HG02938 (cell line): ENCODE data around the gene HIF1A.
"Not testable (repeated sequence)": the region's sequence is repeated elsewhere in the genome, so short reads cannot be mapped to it uniquely, and the experiment has no call there.

Source experiments
- ATAC-seq: cut with Tn5 transposase; IDR thresholded peaks from one replicate; pipeline ENCODE4 v1.9.1; 2021; ENCODE audit warnings: mild to moderate bottlenecking, moderate library complexity; ENCODE audit not compliant: unreplicated experiment

The HIF1A gene

GRCh38 chr14:61706096-61706690, 10.9 kb downstream of the HIF1A start:
- ATAC-seq: no peak

GRCh38 chr14:61707774-61708173, 12.5 kb downstream of the HIF1A start:
- ATAC-seq: not testable (repeated sequence)

DNA sequence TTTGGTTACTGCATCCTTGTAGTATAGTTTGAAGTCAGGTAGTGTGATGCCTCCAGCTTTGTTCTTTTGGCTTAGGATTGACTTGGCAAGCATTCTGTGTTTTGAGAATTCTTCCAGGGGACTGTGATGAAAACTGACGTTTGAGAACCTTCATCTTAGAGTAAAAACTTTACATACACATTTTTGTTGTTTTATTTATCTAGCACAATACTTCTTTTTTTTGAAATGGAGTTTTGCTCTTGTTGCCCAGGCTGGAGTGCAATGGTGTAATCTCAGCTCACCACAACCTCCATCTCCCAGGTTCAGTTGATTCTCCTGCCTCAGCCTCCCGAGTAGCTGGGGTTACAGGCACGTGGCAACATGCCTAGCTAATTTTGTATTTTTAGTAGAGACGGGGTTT, 13.4 kb downstream of the HIF1A start:
- not testable (repeated sequence) for ATAC-seq

DNA sequence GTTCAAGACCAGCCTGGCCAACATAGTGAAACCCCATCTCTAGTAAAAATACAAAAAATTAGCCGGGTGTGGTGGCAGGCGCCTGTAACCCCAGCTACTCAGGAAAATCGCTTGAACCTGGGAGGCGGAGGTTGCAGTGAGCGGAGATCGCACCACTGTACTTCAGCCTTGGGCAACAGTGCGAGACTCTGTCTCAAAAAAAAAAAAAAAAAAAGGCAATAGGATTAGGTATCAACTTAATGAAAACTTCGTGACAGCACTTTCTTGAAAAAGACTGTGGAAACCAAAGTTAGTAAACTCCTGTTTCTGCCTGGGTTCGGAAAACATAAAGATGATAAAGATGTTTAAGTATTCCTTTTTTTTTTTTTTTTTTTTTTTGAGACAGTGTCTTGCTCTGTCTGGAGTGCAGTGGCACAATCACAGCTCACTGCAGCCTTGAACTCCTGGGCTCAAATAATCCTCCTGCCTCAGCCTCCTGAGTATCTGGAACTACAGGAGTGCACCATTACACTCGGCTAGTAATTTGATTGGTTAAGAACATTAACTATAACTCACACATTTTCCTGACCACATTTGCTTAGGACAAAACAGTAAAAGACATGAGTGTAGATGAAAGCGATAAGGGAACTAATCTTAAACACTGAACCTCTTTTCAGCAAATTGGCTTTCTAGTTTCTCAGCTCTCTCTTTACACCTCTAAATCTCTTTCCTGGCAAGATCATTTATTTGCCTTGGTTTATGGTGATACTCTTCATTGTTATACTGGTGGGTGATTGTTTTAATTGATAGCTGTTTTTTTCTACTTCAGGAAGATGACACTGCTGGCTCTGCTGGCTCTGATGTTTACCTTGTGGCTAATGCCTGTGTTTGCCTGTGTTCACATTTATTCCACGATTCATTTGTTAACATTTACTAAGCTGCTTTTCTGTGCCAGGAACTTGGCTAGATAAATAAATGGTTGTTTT, 15.8 kb downstream of the HIF1A start:
- ATAC-seq: no peak

- ATAC-seq: no peak
These were observed 16.8 kb downstream of the HIF1A start for GRCh38 chr14:61712137-61712536.

DNA sequence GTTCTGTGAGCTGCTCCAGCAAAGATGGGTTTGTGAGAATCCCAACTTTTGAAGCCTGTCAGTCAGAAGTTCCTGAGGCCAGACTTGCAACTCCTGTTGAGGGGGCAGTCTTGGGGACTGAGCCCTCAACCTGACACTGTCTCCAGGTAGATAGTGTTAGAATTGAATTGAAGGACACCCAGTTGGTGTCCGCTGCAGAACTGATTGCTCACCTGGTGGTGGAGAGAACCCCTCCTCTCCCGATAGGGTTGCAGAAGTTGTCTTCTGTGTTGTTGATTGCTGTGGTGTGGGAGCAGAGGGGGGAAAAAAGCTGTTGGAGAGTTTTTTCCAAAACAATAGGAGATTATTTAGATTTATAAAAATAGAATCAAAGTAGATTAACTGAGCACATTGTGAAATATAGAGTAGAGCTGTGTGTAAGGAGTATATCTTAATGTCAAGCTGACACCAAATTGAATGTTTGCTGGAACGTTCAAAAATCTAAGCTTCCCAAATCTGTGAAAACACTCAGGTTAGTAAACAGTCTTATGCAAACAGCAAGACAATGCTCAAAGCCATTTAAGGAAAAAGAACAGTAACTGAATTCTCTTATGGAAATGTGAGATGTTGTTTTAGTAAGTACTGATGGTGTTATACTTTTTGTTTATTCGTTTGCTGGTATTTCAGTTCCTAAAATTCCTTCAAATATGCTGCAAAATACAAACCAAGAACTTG, 18.6 kb downstream of the HIF1A start:
- no peak for ATAC-seq

- no peak for ATAC-seq
These were observed 21.6 kb downstream of the HIF1A start for GRCh38 chr14:61716956-61717355.

DNA sequence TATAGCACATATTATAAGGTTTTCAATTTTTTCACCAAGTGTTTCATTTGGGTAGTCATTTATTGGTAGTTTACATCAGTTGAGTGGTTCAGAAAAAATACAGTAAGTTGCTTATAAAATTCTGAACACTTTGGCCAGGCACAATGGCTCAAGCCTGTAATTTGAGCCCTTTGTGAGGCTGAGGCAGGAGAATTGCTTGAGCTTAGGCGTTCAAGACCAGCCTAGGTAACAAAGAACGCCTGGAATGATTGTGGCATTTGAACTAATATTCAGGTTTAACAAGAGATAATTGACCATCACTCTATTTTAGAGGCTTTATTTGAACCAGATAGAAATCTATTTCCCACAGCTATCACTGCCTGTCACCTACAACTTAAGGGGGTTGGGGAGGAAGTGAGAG, 22.7 kb downstream of the HIF1A start:
- no peak for ATAC-seq

- no peak for ATAC-seq
These were observed 24.3 kb downstream of the HIF1A start for GRCh38 chr14:61719344-61720293.

- ATAC-seq: no peak
These were observed 25.0 kb downstream of the HIF1A start for GRCh38 chr14:61720294-61720661.

- ATAC-seq: no peak
These were observed 25.4 kb downstream of the HIF1A start for GRCh38 chr14:61720741-61721140.

DNA sequence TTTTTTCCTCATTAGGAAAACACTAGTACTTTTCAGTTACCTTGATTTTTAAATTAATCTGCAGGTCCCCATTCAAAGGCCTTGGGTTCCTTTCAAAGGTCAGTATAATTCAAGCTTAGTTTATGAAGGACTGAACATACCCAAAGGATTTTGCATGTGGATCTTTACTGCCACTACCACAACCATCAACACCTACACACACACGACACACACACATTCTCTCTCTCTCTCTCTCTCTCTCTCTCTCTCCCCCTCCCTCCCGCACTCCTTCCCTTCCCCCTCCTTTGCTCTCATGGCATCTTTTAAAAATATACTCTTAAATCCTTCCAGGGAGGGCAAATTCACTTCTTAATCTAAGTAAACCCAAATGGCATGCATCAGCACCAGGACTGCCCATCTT, 28.8 kb downstream of the HIF1A start:
- ATAC-seq: no peak

DNA sequence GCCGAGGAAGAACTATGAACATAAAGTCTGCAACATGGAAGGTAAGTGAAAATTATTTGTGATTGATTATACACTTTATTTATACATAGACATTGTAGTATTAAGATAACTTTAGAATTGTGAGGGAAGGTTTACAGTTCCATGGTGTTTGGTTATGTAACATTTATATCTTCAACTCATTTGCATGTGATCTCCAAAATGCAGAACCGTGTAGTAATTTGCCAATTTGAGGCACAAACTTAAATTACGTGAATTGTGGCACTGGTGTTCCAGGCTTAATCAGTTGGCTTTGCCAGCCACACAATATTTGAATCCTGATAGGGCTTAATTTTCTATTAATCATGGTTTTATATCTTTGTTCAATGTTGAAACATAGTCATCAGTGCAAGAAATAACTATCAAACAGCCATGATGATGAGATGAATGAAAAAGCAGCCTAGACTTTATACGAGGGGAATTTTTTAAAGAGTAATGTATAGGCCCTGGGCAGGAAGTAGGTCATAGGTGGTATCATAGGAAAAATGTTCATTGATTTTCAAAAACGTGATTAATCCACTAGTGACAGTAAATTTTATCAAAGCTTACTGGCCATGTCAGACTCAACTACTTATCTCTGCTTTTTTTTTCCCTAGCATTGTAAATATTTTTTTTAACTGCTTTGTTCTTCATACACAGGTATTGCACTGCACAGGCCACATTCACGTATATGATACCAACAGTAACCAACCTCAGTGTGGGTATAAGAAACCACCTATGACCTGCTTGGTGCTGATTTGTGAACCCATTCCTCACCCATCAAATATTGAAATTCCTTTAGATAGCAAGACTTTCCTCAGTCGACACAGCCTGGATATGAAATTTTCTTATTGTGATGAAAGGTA, 31.7 kb downstream of the HIF1A start:
- no peak for ATAC-seq

DNA sequence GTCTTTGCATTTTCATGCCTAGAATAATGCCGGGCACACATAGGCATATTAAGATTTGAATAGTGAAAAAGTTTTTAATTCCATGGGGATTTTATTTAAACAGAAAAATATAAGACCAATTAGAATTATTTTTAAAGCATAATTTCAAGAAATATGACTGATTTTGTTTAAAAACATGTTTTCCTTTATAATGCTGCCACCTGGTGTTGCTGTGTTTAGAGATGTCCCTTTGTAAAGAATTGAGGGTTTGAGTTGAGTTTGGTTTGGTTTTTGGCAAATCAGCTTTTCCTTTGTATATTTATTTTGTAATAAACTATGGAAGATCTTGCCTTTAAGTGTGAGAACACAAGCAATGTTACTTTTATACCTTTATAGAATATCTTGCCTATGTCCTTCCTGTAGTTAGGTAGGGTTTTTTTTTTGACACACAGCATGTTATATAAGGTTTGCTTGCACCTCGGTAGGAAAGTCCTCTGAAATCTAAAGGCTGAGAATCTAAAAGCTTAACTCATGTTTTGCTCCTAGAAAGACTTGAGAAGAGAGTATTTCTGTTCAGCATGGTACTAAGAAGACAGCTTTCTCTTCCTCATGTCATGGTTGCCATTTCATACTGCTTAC, 35.6 kb downstream of the HIF1A start:
- no peak for ATAC-seq

DNA sequence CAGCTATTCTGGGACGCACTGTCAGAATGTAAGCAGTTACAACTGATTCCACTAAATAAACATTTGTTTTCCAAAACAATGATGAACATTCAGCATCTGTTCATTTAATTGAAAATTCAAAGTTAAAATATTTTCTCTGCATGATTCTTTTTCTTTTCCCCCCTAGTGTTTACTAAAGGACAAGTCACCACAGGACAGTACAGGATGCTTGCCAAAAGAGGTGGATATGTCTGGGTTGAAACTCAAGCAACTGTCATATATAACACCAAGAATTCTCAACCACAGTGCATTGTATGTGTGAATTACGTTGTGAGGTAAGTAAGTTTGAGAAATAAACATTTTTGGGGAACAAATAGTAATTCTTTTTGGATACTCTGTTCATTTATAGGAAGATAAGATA, 38.7 kb downstream of the HIF1A start:
- ATAC-seq: no peak

DNA sequence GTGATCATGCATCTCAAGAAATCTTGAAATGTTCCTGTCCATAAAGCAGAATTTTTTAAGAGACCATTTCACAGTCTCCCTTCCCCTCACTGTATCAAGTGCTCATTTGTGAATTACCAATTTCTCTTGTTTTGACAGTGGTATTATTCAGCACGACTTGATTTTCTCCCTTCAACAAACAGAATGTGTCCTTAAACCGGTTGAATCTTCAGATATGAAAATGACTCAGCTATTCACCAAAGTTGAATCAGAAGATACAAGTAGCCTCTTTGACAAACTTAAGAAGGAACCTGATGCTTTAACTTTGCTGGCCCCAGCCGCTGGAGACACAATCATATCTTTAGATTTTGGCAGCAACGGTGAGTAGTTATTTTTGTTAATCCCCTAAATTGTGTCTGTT, 41.4 kb downstream of the HIF1A start:
- ATAC-seq: no peak

DNA sequence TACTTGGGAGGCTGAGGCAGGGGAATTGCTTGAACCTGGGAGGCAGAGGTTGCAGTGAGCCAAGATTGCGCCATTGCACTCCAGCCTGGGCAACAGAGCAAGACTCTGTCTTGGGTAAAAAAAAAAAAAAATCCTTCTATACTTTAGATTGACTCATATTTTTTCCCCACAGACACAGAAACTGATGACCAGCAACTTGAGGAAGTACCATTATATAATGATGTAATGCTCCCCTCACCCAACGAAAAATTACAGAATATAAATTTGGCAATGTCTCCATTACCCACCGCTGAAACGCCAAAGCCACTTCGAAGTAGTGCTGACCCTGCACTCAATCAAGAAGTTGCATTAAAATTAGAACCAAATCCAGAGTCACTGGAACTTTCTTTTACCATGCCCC, 42.6 kb downstream of the HIF1A start:
- ATAC-seq: no peak

DNA sequence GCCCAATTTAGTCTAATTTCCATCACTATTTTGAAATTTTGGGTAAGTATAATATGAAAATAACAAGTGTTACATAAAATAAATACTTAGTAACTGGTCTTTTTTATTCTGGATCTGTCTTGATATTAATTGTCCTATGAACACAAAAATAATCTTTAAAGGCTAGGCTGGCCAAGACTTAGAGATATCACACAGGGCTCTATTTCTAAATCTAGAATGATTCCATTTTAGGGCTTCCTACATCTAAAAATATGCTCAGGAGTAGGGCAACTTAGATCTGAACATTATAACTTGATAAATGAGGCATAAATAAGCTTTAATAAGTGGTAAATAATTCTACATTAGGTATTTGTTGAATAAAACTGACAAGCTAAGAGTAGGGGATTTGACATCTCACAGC, 43.8 kb downstream of the HIF1A start:
- ATAC-seq: no peak

DNA sequence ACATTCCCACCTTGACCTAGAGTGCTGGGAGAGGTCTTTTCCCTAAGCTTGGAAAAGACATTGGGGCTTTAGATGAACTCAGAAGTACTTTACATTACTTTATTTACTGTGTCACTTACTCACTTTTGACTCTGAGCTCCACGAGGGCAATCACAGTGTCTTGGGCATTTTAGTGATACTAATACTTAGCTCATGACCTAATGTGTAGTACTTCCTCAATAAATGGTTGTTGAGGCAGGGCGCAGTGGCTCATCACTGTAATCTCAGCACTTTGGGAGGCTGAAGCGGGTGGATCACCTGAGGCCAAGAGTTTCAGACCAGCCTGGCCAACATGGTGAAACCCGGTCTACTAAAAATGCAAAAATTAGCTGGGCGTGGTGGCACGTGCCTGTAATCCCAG, 47.1 kb downstream of the HIF1A start:
- ATAC-seq: no peak
